Measurements from ENCODE around the gene NAGLU. TPM values are rescaled to one million over a fixed set of nuclear protein-coding genes. Genes with fewer than 3 reads are reported as not detected.

NAGLU gene
- total and polyA plus RNA-seq, 2 of the 13 experiments (the other 11 are each of a cell fraction or from before 2014, with no cell fraction given): 28.2 to 40.1 TPM

DNA sequence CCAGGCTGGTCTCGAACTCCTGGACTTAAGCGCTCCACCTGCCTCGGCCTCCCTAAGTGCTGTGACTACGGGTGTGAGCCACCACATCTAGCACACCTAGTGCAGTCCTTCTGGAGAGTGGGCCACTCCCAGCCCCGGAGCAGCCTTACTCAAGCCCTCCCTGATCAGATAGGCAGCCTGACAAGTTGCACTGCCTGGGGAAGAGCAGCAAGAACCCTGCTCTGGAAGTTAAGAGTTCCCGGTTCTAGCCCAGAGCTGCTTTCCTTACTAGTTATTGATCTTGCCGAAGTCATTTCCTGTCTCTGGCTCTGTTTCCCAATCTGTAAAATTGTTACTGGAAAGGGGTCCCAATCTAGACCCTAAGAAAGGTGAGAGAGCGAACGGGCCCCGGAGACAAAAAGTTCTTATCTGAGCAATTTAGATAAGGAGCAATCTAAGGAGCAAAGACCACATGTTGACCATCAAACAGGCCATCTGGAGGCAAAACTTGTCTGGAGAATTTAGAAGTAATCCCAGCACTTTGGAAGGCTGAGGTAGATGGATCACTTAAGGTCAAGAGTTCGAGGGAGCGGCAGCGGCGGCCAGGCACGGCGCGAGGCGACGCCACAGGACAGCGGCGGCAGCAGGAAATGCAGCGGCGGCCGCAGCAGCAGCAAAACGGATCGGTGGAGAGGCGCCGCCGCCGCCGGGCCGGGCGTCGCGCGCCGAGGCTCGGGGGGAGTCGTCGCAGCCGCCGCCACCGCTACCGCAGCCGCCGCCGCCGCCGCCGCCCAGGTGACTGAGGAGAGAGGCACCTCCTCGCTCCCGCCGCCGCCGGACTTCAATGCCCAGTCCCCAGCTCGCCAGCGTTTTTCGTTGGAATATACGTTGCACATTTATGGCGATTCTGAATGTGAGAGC is 4.3 kb upstream of the NAGLU start (continued):
- TF ChIP-seq RXRA (CRISPR knock-in tag; IDR thresholded peaks at IDR 0.05): peak; percentile 88
- TF ChIP-seq HBP1 (CRISPR knock-in tag; IDR thresholded peaks at IDR 0.05; ENCODE audit: low read depth): no peak
- TF ChIP-seq ZNF264 (CRISPR knock-in tag; IDR thresholded peaks at IDR 0.05): no peak; the same call in 1 of the 2 replicates
- TF ChIP-seq ZFYVE20 (CRISPR knock-in tag; IDR thresholded peaks at IDR 0.05; ENCODE audit: borderline replicate concordance, low read depth): no peak
- TF ChIP-seq ZNF256 (CRISPR knock-in tag; conservative IDR thresholded peaks at IDR 0.05): no peak
- no peak for TF ChIP-seq PRMT3 (CRISPR knock-in tag; IDR thresholded peaks at IDR 0.05; ENCODE audit: borderline replicate concordance, low read depth)
- TF ChIP-seq GTF3A (CRISPR knock-in tag; conservative IDR thresholded peaks at IDR 0.05): no peak
- TF ChIP-seq FOXJ3 (CRISPR knock-in tag; IDR thresholded peaks at IDR 0.05; ENCODE audit: borderline replicate concordance): 0 out of 2 replicates have a peak, but pooled peaks have one; percentile 53
- TF ChIP-seq NCOA5 (CRISPR knock-in tag; IDR thresholded peaks at IDR 0.05): no peak
- no peak for TF ChIP-seq MAFG (CRISPR knock-in tag; IDR thresholded peaks at IDR 0.05)
- TF ChIP-seq ZBTB3 (CRISPR knock-in tag; IDR thresholded peaks at IDR 0.05; ENCODE audit: borderline replicate concordance, low read depth): no peak
- no peak for TF ChIP-seq ZNF660 (CRISPR knock-in tag; IDR thresholded peaks at IDR 0.05; ENCODE audit: borderline replicate concordance, low read depth)
- TF ChIP-seq EHMT2 (IDR thresholded peaks at IDR 0.05; ENCODE audit: borderline replicate concordance, low read depth, low read length): no peak
- no peak for TF ChIP-seq ATF1 (CRISPR knock-in tag; IDR thresholded peaks at IDR 0.05)
- no peak; the same call in 1 of the 2 replicates for TF ChIP-seq TOE1 (CRISPR knock-in tag; IDR thresholded peaks at IDR 0.05)
- TF ChIP-seq FOXP4 (CRISPR knock-in tag; IDR thresholded peaks at IDR 0.05): peak; percentile 18
- no peak for TF ChIP-seq NFIB (CRISPR knock-in tag; IDR thresholded peaks at IDR 0.05; ENCODE audit: borderline replicate concordance)
- no peak for TF ChIP-seq SMARCE1 (IDR thresholded peaks at IDR 0.05; ENCODE audit: borderline replicate concordance)
- TF ChIP-seq BCLAF1 (IDR thresholded peaks at IDR 0.05): no peak
- TF ChIP-seq GTF2F1 (IDR thresholded peaks at IDR 0.05; ENCODE audit: low read length): no peak
- TF ChIP-seq SALL2 (CRISPR knock-in tag; IDR thresholded peaks at IDR 0.05): no peak
- TF ChIP-seq RNF2 (conservative IDR thresholded peaks at IDR 0.05; ENCODE audit: low read depth): no peak
- no peak for TF ChIP-seq ARNT2 (CRISPR knock-in tag; IDR thresholded peaks at IDR 0.05; ENCODE audit: low read depth)
- no peak; the same call in 1 of the 2 replicates for TF ChIP-seq YEATS4 (CRISPR knock-in tag; IDR thresholded peaks at IDR 0.05; ENCODE audit: borderline replicate concordance)
- TF ChIP-seq ZSCAN29 (CRISPR knock-in tag; conservative IDR thresholded peaks at IDR 0.05): 0 out of 2 replicates have a peak, but pooled peaks have one; percentile 54

Data from HepG2 (cell line).